Eye (tissue), 1 donor: ENCODE measurements around the gene ANGPTL2.
A peak's percentile ranks its signal among the peaks of the same experiment; 100 is the strongest.

ENCODE experiments used
- DNase-seq: peaks from one replicate; pipeline ENCODE4 v3.0.0-alpha.2; 2015

ANGPTL2 gene

DNA sequence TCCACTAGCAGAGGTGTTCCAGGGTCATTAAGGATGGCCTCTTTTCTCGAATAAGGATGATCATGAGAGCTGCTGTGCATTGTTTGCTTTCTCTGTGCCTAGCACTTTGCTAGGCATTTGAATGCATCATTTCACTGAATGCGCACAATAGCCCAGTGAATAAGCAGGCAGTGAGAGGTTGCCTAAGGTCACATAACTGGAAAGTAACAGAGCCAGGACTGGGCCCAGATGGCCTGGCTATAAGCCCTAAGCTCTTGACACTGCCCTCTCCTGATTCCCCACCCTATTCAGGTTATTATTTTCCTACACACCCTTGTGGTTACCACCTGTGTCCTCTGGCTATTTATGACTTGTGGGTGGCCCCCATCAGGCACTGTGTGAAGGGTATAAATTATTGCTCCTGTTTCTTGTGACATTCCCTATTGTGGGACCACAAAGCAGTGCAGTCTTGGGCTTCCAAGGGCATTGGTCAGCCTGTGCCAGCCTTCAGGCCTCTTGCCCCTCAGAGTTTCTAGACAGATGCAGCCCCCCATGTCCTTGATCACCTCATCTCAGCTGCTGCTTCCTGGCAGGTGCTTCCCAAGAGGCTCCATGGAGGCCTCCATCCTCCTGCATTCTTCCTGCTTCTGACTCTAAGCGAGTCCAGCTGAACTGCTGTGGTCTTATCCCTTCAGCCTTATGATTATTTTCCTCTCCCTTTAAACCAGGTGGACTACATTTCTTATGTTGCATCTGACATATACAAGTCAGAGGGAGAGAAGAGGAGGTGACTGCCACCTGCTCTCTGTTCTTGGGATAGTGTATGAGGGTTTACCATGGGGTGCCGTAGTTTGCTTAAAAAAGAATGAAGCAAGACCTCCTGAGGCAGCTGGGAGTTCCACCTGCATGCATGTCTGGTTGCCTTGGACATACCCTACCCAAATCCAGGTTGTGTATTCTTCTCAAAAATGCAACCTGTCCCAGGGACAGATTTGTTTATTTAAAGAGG, 47.6 kb downstream of the ANGPTL2 start:
- no peak for DNase-seq

DNA sequence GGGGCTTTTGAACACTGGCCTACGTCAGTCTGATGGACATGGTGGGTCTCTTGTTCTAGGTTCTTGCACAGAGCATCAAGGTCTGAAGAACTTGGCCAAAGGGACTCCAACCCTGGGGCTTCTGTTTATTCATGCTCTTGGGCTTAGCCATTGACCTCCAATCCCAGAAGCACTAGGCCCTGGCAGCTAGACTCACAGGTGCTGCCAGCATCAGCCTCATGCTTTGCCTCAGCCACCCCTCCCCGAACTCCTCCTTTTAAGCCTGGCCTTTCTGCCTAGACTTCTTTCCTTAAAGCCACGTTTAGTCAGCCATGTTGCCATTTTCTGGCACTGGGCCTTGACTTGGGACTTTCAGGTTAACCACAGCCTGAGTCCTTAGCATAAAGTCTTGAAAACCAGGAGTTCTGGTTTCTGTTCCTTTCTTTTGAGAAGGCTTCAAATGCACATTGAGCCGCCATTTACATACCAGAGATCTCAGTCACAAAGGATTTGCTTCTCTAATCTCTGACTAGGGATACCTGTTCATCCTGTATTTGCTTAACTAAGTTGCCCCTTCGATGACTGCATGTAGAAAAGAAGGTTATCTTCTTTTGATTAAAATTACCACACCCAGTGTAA, 54.7 kb downstream of the ANGPTL2 start:
- DNase-seq = no peak

DNA sequence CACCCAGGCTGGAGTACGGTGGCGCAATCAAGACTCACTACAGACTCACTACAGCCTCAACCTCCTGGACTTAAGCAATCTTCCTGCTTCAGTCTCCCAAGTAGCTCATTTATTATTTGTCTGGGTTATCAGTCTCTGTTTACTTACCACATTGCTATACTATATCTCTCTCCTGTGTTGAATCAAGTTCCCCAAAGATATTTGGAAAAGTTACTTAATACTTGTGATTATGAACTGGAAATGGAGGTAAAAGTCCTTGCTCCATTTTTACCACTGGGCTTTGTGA, 55.6 kb downstream of the ANGPTL2 start:
- DNase-seq = no peak

DNA sequence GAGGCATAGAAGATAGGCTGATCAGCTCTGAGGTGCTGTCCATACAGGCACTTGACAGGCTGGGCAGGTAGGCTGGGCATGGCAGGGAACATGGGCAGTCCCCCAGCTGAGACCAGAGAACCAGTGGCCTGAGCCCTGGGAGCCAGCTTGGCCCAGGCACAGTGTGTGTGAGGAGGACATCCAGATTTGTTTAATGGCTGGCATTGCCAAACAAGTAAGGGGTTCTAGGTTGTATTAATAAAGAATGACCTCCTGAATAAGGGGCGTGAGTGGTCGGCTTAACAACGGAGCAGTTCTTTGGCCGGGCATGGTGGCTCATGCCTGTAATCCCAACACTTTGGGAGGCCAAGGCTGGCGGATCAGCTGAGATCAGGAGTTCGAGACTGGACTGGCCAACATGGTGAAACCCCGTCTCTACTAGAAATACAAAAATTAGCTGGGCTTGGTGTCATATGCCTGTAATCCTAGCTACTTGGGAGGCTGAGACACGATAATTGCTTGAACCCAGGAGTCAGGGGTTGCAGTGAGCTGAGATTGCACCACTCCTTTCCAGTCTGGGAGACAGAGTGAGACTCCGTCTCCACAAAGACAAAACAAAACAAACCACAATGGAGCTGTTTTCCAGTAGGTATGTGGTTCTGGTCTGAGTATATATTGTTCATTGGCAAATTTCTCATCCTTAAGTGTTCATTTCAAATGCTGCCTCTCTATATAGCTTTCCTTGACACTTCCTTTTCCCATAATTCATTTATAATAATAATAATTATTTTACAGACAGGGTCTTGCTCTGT, 56.2 kb downstream of the ANGPTL2 start:
- DNase-seq = no peak

DNA sequence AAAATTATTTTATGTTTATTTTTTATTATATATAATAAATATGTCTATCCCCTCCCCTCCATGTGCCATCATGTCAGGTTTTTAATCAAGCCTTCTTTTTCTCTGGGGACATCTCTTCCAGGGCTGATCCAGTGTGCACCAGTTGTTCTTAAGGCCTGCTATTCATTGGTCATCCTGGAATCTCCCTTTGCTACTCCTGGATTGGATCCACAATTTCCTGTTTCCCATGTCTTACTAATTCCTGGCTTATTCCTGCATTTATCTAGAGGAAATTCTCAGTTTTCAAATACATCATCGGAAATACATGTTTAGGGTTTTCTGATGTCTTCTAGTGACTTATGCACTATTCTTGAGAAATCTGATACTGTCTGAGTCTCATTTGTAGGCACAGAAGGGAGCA, 56.8 kb downstream of the ANGPTL2 start:
- DNase-seq = no peak

DNA sequence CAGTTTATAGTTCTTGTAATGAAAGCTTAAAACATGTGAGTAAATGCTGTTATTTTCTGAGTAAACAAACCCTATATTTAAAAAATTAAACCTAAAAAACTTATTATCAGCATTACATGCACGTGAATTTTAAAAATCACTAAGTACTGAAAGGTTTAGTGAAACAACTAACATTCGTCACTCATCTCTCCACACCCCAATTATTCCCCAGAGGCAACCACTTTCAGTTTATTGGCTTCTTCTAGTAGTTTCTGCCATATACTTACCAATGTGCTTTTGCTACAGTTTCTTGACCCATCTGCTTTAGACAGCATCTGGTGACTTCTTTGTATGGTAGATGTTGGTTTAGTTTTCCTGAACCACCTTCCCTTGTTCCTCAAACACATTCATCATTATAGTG, 58.1 kb downstream of the ANGPTL2 start:
- DNase-seq = no peak

DNA sequence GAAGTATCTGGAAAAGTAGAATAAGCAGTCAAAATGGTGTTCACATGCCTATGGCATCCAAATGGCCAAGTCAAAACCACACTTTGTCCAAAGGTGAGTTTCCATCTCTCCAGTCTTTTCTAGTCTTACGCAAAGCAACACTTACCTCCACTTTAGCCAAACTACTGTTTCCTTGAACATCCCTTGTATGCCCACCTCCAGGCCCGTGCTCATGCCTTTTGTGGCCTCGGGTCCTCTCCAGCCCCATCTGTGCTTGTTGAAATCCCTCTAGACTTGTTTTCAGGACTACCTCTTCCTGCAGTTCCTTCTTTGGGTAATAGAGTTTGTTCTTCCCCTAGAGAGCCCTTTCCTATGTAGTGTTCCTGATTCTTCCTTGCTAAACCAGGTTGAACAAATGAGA, 61.0 kb downstream of the ANGPTL2 start:
- no peak for DNase-seq

DNA sequence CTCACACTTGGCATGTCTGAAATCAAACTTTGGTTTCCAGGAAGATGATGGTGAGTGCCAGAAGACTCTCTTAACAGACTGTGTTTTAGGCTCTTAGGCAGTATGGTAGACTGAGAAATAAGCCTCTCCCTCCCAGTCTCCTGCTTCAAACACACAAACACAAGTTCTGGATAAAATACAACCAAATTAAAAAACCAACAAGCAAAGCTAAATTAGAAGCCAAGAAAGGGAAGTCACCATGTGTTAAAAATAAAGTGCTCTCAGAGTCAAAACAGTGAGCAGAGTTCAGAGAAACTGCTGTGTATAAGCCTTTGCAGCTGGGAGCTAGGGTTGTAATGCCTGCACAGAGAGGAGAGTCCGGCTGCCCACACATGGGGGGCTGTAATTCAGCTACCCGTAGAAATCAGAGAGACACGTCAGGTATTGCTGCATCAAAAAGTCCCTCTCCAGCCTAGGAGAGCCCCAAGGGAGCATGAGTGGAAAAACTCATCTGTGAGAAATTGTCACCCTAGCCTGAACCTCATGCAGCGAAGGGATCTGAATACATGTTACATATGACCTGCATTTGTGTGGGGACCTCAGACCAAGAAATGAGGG, 62.6 kb downstream of the ANGPTL2 start:
- DNase-seq = no peak

DNA sequence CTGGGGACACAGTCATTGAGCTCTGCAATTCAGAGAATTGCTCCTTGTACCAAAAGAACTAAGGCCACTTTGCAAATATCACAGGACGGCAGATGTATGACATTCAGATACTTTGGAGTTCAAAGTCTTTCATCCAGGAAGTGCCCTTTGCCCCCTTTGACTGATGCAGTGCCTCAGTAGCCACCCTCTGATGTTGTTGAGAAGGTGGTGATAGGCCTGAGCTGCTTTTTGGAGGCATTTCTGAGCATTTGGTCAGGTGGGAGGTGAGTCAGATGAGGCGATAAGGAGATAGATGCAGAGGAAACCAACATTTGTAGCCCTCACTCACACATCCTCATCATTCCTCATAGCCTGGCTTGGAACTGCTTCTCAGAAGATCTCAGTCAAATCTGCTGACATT, 63.4 kb downstream of the ANGPTL2 start:
- DNase-seq = no peak

DNA sequence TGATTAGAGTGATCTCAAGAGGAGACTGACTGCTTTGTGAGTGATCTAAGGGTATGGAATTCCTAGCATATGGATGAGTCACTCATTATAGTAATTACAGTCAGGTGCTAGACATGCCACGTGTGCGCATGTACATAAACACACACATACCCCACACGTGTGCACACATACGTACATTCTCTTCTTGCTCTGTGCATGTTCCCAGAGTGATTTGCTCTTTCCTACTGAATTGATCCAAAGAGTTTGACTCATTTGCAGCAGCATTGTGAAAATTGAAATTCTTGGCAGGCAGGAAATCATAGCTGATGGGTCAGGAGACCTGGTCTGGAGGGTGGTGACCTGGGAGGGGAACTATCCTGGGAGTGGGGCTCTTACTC, 63.8 kb downstream of the ANGPTL2 start:
- DNase-seq = peak; percentile 40

DNA sequence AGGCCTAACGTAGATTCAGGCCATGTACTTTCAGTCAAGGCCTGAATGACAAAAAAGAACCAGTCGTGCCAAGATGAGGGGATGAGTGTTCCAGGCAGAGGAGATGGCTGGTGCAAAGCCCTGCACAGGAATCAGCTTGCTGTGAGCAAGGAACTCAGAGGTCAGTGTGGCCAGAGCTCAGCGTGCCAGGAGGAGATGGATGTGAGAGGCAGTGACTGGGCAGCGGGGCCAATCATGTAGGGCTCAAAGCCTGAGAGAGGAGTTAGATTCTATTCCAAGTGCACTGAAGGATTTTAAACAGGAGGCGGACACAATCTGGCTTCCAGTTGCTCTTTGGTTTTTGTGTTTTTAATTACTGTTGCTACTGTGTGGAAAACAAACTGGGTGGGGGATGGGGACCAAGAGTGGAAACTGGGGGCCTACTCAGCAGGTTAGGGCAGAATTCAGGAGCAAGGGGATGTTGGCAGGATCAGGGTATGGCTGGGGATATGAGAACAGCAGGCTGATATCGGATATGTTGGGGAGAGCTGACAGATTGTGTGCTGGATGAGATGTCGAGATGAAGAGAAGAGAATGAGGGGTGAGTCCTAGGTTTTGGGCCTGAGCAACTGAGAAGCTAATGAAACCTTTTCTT, 64.3 kb downstream of the ANGPTL2 start:
- no peak for DNase-seq

DNA sequence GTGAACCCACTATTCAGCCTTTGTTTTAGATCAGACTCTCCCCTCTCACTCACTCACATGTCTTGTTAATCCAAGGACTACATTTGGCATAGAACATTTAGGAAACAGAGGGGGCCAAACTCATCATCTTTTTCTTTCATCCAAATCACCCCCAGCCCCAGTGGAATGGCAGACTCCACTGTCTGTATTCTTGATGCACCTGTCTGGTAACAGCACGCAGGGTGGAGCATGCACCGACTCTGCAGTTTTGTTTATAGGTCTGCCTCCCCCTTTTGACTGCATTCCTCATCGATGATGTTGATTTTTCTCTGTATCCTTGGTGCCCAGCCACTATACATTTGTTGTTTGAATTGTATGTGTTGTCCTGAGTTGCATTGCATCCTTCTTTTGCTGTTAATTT, 66.0 kb downstream of the ANGPTL2 start:
- no peak for DNase-seq

DNA sequence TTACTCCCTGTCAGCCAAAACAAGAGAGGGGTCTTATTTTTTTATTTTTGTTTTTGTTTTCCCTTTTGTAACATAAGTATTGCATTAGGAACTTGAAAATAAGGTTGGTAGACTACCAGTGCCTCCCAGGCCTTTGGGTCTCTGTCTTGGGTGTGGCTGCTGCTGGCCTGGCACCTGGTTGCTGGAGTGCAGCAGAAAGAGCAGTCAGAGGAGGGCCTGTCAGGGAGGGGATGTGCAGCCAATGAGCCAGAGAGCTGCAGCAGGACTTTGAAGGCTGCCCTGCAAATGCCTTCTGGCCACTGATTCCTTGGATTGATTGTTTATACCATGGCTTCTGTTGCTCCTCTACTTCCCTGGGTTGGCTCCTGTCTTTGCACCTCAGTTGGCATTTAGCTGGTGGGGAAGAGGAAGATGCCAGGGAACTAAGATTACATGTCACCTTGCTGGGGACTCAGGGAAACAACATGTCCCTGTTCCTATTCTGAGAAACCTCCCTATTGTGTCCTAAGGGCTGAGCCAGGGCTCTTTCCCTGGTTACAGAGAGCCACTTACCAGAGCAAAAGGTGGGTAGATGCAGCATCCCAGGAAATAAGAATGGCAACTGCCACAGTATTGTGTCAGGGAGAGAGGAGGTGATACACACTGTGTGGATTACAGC, 66.6 kb downstream of the ANGPTL2 start:
- no peak for DNase-seq

DNA sequence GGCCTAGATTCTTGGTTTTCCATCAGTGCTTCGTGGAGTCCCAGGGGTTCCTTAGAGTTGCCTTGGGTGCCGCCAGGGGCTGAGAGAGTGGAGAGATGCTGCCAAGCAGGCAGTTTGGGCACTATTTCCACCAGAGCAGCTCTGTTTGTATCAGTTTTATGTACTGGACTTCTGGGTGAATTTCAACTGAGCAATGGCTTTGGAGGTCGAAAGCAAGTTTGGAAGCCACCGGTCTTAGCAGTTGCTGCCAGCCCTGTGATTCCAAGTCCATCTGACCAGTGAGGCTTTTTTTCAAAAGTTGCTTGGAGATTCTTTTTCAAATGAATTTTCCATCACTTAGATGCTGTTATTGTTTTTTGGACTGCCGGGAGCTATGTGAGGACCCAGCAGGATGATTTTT, 68.5 kb downstream of the ANGPTL2 start:
- DNase-seq = no peak

DNA sequence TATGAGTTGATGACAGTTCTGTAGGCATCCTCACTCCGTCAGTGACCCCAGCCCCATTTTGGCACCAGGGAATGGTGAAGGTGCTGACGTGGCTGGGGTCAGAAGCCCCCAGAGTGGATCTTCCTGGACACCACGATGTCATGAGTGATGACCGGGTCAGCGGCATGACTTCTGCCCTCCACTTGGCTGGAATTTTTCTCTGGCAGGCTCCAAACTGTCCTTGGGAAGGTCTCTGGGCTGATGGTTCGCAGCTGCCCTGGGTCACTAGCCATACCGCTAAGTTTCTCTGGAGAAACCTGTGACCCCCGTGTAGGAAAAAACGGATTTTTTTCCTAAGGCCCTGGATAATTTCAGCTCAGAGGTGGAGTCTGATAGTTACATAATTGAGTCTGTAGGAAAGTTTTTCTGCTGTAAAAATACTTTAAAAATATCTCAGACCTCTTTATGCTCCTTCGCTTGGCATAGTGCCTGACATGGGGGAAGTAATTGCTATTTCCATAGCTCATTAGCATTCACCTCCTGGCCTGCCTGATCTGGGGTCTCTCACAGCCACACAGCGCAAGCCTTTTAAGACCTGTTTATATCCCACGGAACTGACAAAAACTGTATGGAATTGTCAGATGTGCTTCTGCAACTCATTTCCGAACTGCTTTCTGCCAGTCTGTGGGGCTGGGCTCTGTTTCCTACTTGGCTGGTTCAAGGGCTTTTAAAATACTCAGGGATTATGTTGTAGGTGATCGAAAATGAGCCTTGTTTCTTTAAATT, 69.2 kb downstream of the ANGPTL2 start:
- peak; percentile 40 for DNase-seq

DNA sequence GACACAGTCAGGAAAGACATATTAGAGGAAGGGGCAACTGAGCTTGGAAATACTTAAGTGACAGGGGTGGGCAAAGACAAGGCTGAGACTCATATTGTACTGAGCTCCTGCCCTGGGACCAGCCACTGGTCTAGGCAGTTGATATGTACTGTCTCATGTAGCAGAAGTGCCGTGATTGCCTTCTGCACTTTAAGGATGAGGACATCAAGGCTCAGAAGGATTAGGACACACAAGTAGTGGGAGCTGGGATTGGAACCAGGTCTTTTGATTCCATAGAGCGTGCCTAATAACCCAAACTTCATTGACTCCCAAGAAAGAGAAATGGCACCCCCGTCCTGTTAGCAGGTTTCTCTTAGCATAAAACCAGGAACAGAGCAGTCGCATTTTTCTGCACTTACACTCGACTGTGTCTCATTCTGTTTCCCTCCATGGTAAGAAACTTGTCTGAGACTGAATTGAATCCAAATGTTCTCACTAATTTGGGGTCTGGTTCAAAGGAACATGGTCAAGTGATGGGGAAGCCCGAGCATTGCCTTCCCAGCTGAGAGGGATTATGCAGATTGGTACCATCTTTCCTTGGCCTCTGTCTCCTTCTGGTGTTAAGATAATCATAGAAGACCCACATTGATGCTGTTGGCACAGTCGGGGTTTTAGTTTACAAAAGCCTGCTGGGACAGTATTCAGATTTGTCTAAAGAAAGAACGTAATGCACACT, 70.4 kb downstream of the ANGPTL2 start:
- DNase-seq = no peak

DNA sequence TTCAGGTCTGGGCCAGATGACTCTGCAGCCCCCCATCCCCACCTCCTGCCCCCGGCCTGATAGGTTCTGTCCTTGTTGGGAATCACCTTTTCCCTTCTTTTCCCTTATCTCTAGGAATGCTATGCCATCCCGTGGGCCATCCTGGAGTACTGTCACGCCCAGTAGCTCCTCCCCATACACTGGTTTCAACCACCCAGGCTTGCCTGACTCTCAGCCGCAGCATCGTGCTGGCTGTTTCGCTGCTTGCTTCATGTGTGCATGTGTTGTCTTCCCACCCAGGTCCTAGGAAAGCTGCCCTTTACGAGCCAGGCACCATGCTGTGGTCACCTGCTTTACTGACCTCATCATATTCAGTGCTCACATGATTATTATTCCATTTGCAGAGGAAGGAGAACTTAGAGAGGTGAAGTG, 71.8 kb downstream of the ANGPTL2 start:
- DNase-seq = no peak

DNA sequence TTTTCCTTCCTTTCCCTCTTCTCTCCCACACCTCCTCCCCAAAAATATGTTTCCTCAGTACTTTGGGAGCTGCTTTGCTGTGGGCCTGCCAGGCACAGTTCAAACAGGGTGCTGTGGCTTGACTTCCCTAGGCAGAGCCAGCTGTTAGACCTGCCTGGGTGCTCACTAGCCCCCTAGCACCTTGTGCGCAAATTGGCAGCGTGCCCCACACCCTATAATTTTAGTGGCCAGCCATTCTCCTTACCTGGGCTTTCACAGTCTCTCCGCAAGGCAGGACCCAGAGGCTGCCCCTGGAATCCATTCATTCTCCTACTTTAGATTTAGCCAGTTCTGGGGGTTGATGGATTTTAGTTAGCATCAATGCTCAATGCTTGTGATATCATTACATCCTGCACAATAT, 72.3 kb downstream of the ANGPTL2 start:
- no peak for DNase-seq

DNA sequence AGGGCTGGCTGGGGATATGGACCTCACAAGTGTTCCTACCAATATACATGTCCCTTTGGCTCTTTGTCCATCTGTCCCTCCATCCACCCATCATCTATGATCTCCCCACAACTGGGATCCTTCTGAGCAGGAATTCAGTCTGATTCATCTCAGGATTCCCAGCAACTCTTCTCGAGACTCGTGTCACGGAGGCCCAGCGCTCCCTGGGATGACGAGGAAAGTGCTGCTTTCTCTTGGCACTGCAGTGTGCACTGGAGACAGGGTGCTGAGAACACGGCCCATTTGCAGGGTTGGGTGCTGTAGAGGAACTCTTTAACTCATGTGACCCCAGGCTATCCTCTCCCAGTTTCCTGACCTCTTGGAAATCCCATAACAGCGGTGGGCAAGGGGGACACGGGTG, 72.9 kb downstream of the ANGPTL2 start:
- no peak for DNase-seq

DNA sequence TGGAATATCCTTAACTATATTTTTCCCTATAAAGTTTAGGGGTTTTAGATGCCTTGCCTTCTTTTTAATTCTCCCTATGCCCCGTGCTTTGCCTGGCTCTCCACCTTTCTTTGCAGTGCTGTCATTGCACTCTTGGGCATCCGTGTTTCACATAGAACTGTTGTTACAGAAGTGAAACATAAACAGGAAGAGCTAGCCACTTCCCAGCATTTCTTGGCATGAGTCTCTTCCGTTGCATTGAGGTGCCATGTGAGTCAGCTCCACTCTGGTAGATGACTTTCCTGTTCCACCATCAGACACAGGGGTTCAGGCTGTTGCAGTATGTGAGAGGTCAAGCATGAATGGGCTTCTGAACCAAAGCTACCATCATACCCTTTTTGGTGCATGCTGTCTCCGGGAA, 73.4 kb downstream of the ANGPTL2 start:
- DNase-seq = no peak

DNA sequence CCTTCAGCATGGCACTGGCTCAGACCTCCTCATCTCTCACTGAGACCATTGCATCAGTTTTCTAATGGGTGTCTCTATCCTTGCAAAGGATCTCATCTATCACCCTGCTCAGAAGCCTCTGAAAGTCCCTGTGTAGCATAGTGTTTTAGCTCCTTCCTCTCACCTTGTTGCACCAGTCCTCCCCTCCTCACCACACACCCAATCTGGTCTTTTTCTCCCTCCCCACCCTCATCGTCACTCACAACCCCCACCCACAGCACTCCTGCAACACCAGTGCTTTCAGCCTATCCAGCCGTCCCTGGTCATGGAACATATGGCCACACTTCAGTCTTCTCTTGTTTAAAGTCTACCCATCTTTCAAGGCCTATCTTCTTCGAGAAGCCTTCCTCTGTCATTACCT, 74.5 kb downstream of the ANGPTL2 start:
- DNase-seq = no peak
